Measurements from ENCODE around the gene CFAP97D1.
A peak's percentile ranks its signal among the peaks of the same experiment; 100 is the strongest.
"Not testable (repeated sequence)": the region's sequence is repeated elsewhere in the genome, so short reads cannot be mapped to it uniquely, and the experiment has no call there.

CFAP97D1 gene

GRCh38 chr17:43768382-43768781 lies 11.9 kb upstream of the CFAP97D1 start:
- no peak for DNase-seq (ENCODE audit: low read depth in 2 of 2)

GRCh38 chr17:43768943-43769342 lies 11.3 kb upstream of the CFAP97D1 start:
- no peak for DNase-seq (ENCODE audit: low read depth in 2 of 2)

- no peak for DNase-seq (ENCODE audit: low read depth in 2 of 2)
Observed at GRCh38 chr17:43769426-43769825, 10.8 kb upstream of the CFAP97D1 start.

GRCh38 chr17:43769859-43770258 lies 10.4 kb upstream of the CFAP97D1 start:
- DNase-seq (ENCODE audit: low read depth in 2 of 2), result no peak

GRCh38 chr17:43770957-43771356 lies 9.3 kb upstream of the CFAP97D1 start:
- DNase-seq (ENCODE audit: low read depth in 2 of 2), result no peak

- no peak for DNase-seq (ENCODE audit: low read depth in 2 of 2)
Observed at GRCh38 chr17:43771463-43771862, 8.8 kb upstream of the CFAP97D1 start.

- no peak for DNase-seq (ENCODE audit: low read depth in 2 of 2)
Observed at GRCh38 chr17:43772877-43773648, 7.2 kb upstream of the CFAP97D1 start.

GRCh38 chr17:43774304-43775250 lies 5.7 kb upstream of the CFAP97D1 start:
- DNase-seq (ENCODE audit: low read depth in 2 of 2), result no peak

GRCh38 chr17:43778337-43779144 lies 1.7 kb upstream of the CFAP97D1 start, which contains the start of gene DUSP3:
DUSP3 (minus strand) TSS chr17:43778977; CDS start chr17:43778924, 53 bp downstream.
- DNase-seq (ENCODE audit: low read depth in 2 of 2), result peak; percentile 28 to 49

GRCh38 chr17:43779145-43780125 lies 800 bp upstream of the CFAP97D1 start:
- no peak for DNase-seq (ENCODE audit: low read depth in 2 of 2)

- no peak for DNase-seq (ENCODE audit: low read depth in 2 of 2)
Observed at GRCh38 chr17:43782913-43783680, 2.9 kb downstream of the CFAP97D1 start.

GRCh38 chr17:43784068-43784467 lies 3.8 kb downstream of the CFAP97D1 start:
- no peak for DNase-seq (ENCODE audit: low read depth in 2 of 2)

GRCh38 chr17:43784628-43785101 lies 4.4 kb downstream of the CFAP97D1 start:
- no peak for DNase-seq (ENCODE audit: low read depth in 2 of 2)

- DNase-seq (ENCODE audit: low read depth in 2 of 2), result no peak
Observed at GRCh38 chr17:43787728-43788127, 7.5 kb downstream of the CFAP97D1 start.

- no peak for DNase-seq (ENCODE audit: low read depth in 2 of 2)
Observed at GRCh38 chr17:43788540-43788939, 8.3 kb downstream of the CFAP97D1 start.

- DNase-seq (ENCODE audit: low read depth in 2 of 2), result no peak
Observed at GRCh38 chr17:43789482-43789881, 9.2 kb downstream of the CFAP97D1 start.

GRCh38 chr17:43790311-43790940 lies 10.2 kb downstream of the CFAP97D1 start:
- no peak for DNase-seq (ENCODE audit: low read depth in 2 of 2)

- no peak for DNase-seq (ENCODE audit: low read depth in 2 of 2)
Observed at GRCh38 chr17:43791589-43791988, 11.4 kb downstream of the CFAP97D1 start.

GRCh38 chr17:43792668-43793067 lies 12.4 kb downstream of the CFAP97D1 start:
- DNase-seq (ENCODE audit: low read depth in 2 of 2), result not testable (repeated sequence)

Data from stimulated activated CD8-positive, alpha-beta memory T cell treated with anti-CD3 and anti-CD28 coated beads, Interleukin-15, amount 100 ng/mL, for 4 hours (primary cell).